Heart left ventricle (tissue), 16 donors: ENCODE measurements around the gene TREH. TPM values are rescaled to one million over a fixed set of nuclear protein-coding genes. Genes with fewer than 3 reads are reported as not detected.

Experiments used
- ATAC-seq, 4 donors: fragments of 200-7000 bp; cut with Tn5 transposase; one replicate each; pipeline ENCODE4 v1.9.1; 2020 to 2022; ENCODE audit warnings: moderate library complexity in 4 of 4, mild to moderate bottlenecking in 3 of 4, moderate number of reproducible peaks in 1 of 4
- DNase-seq, 5 donors: peaks; one replicate each; pipeline ENCODE4 v3.0.0-alpha.2; 2020
- H3K27ac ChIP-seq, 12 donors: fragments of 200-600 bp; sonication (generic) in 4 of 12; one replicate each; pipeline versions ENCODE4 v1.5.0 to v1.8.0; 2016 to 2022; ENCODE audit warnings: mild to moderate bottlenecking in 2 of 12
- H3K27me3 ChIP-seq, 9 donors: fragments of 200-600 bp; sonication (generic) in 2 of 9; one replicate each; pipeline versions ENCODE4 v1.5.1 to v1.8.0; 2016 to 2022; ENCODE audit warnings: mild to moderate bottlenecking in 3 of 9
- H3K36me3 ChIP-seq, 9 donors: fragments of 200-600 bp; sonication (generic) in 2 of 9; one replicate each; pipeline versions ENCODE4 v1.5.0 to v1.8.0; 2018 to 2022; ENCODE audit warnings: mild to moderate bottlenecking in 2 of 9
- H3K4me1 ChIP-seq, 12 donors: fragments of 200-600 bp; sonication (generic) in 4 of 12; one replicate each; pipeline versions ENCODE4 v1.5.0 to v1.8.0; 2016 to 2022; ENCODE audit warnings: mild to moderate bottlenecking in 3 of 12
- H3K4me3 ChIP-seq, 12 donors: fragments of 200-600 bp; sonication (generic) in 4 of 12; one replicate each; pipeline versions ENCODE4 v1.5.0 to v1.8.0; 2017 to 2022; ENCODE audit warnings: mild to moderate bottlenecking in 9 of 12, moderate library complexity in 4 of 12
- H3K9me3 ChIP-seq, 12 donors: fragments of 200-600 bp; sonication (generic) in 4 of 12; one replicate each; pipeline versions ENCODE4 v1.5.0 to v1.8.0; 2016 to 2022; ENCODE audit warnings: mild to moderate bottlenecking in 1 of 12
- CTCF ChIP-seq, 12 donors: fragments of 200-600 bp; sonication (generic) in 4 of 12; IDR thresholded peaks; one replicate each; pipeline versions ENCODE4 v1.5.0 to v1.8.0; 2018 to 2022; ENCODE audit warnings: antibody characterized with exemption in 12 of 12, mild to moderate bottlenecking in 5 of 12
- POLR2A ChIP-seq, 2 donors: fragments of 450-650 bp; IDR thresholded peaks; one replicate each; pipeline ENCODE4 v1.6.1; 2017; ENCODE audit warnings: antibody characterized with exemption in 2 of 2, mild to moderate bottlenecking in 2 of 2, moderate library complexity in 2 of 2
- WGBS, 4 donors: extraction: QIAGEN DNeasy Blood & Tissue Kit in 2 of 4; methylation state at CpG; one replicate each; pipeline versions ENCODE4 v1.1.5 to v1.1.7; 2013 to 2018; 5-methylcytosine and 5-hydroxymethylcytosine counted together
- intact Hi-C, 10 donors: fragments of 100-400 bp; cut with DNase I; formaldehyde crosslinking; loops; one replicate each; pipeline versions ENCODE4 v1.11.1 to v1.14.2; 2022
- polyA plus RNA-seq, 2 donors: library from polyadenylated mRNA; stranded (reverse); fragments of 200-250 nt; gene quantifications; one replicate each; pipeline ENCODE4 v1.2.3, GENCODE V29; 2013
- total RNA-seq, 9 donors: library from RNA; depleted of rRNA in 2 of 9; stranded (reverse); fragments of >200 nt in 2 of 9; fragmentation: NEBNext Ultra II Directional in 3 of 9; extraction: Animal tissue kit (Norgen Biotek cat#: 25700) in 3 of 9; gene quantifications; one replicate each; pipeline versions ENCODE4 v1.1.0 to v1.2.4, GENCODE V29; 2016 to 2023
- donor health status: ischemic (EF 13 %, LVEDD 7.1; RV severe dilation, severe dysfunction).
- donor health status: healthy with polysubstance abuse.
- donor health status: DM: no; HTN: yes; CAD: no.
- donor health status: DM: no; HTN: no; CAD: no.
- donor health status: ischemic (EF 25% LVEDD 6.9; RV normal size, moderate dysfunction).
- donor health status: ischemic (EF 25% LVEDD 5.7; RV mildly dilated, moderate dysfunction).
- donor health status: healthy.
- donor health status: DM: yes; HTN: yes; CAD: no.
- donor health status: ischemic (EF 35%, LVEDD 5.7; RV mildly dilated, moderate dysfunction).
- donor health status: nonischemic (EF 11% LVEDD 7.7; RV severe dilation, severe dysfunction).
- donor health status: DM: yes; HTN: yes; CAD: no.
- donor health status: PGD.
- donor health status: ischemic (EF 29% LVEDD 5.4; RV normal size, mild dysfunction).
- donor health status: nonischemic (EF 23%, LVEDD 6.1; RV moderate dilation, normal function).

Gene TREH
- total and polyA plus RNA-seq, 11 donors: 0.17 to 1.7 TPM; not detected in 9

DNA sequence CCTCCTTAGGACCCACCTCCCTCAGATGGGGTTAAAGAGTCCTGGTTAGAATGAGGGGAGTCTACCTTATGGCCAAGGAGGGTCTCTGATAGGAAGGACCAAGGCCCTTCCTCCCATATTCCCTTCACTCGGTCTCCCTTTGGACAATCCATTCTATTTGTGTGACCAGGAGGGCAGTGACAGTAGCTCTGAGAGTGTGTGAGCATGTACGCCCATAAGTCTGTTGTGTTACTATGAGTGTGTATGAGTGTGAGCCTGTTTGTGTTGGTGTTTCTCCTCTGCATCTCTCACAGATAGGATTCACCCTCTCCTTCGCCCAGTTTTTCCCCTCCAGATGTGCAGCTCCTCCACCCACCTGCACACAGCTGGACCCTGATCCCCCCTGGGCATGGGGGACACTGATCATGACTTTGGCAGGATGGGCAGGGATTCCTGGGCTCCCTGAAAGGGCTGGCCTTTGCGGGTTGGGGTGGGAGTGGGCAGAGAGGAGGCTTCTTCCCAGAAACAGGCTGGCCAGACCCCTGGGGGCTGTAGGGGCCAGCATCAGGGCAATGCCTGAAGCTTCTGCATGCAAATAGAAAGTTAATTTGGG, 57.6 kb downstream of the TREH start:
- intact Hi-C loops: loop anchor here in 2 of 10 donors (5.0 kb wide), 2 partner anchors 35 to 50 kb away; partner anchors contain the start of gene ARCN1 (in 1 of the 2)
- DNase-seq: no peak

GRCh38 chr11:118621071-118621783, 58.2 kb downstream of the TREH start:
- intact Hi-C loops: loop anchor here in 2 of 10 donors (5.0 kb wide), 2 partner anchors 36 to 49 kb away; partner anchors contain the start of gene ARCN1 (in 1 of the 2)
- ATAC-seq (peak; percentile 45 to 75 (median 66)), DNase-seq (peak; percentile 92 to 94 (median 93))
- TF ChIP-seq POLR2A (IDR thresholded peaks at IDR 0.05): peak in 1 of 2 donors; percentile 64
- no peak for TF ChIP-seq CTCF (IDR thresholded peaks at IDR 0.05)
- peaks cover 11 to 94% (median 79%) of the 10 kb centered on the region in 12 donors for H3K4me1 ChIP-seq
- peak overlapping the region; percentile 80 to 99 (median 91) for H3K27ac ChIP-seq
- peak overlapping the region; percentile 36 to 76 (median 60) for H3K4me3 ChIP-seq
- 3 to 8% (median 7%) methylated on average over 32 to 38 of the region's 38 CpGs for WGBS, 4 donors
- peaks cover 0 to 62% (median 35%) of the 10 kb centered on the region in 9 donors for H3K36me3 ChIP-seq
- H3K27me3 ChIP-seq: no peaks in the 10 kb centered on the region
- H3K9me3 ChIP-seq: no peaks in the 10 kb centered on the region

More for the DNA sequence above, 57.6 kb downstream of the TREH start:
- WGBS, 4 donors: 32 to 42% (median 34%) methylated on average over 4 of the region's 4 CpGs
- Histone ChIP-seq H3K27ac (peak overlapping the region; percentile 80 to 99 (median 91)), H3K9me3 (no peaks in the 10 kb centered on the region), H3K4me3 (peak overlapping the region; percentile 36 to 76 (median 60)), H3K27me3 (no peaks in the 10 kb centered on the region), H3K36me3 (peaks cover 0 to 62% (median 34%) of the 10 kb centered on the region in 9 donors), H3K4me1 (peaks cover 11 to 88% (median 74%) of the 10 kb centered on the region in 12 donors)
- no peak for ATAC-seq
- TF ChIP-seq POLR2A (IDR thresholded peaks at IDR 0.05) (peak in 1 of 2 donors; percentile 37), CTCF (IDR thresholded peaks at IDR 0.05) (no peak)

- intact Hi-C loops: loop anchor here in 2 of 10 donors (5.0 kb wide), 2 partner anchors 37 to 48 kb away; partner anchors contain the start of gene ARCN1 (in 1 of the 2)
- peak; percentile 63 to 81 (median 70) for DNase-seq
- Histone ChIP-seq H3K36me3 (peaks cover 0 to 62% (median 36%) of the 10 kb centered on the region in 9 donors), H3K4me1 (peaks cover 11 to 98% (median 81%) of the 10 kb centered on the region in 12 donors), H3K4me3 (peak overlapping the region in 11 of 12 donors; percentile 36 to 76 (median 61)), H3K27ac (peak overlapping the region; percentile 80 to 99 (median 91)), H3K27me3 (no peaks in the 10 kb centered on the region), H3K9me3 (no peaks in the 10 kb centered on the region)
- WGBS, 4 donors: 28 to 45% (median 37%) methylated on average over 7 of the region's 7 CpGs
- peak; percentile 17 to 53 (median 35) for ATAC-seq
- TF ChIP-seq POLR2A (IDR thresholded peaks at IDR 0.05) (no peak), CTCF (IDR thresholded peaks at IDR 0.05) (no peak)
These were observed 58.9 kb downstream of the TREH start for GRCh38 chr11:118620529-118621070.
